KMS-11 (cell line): ENCODE measurements around the gene SLC10A7.

Experiments used
- H2AFZ ChIP-seq: fragments of 200-600 bp; sonication (generic); 2 replicates; pipeline ENCODE4 v1.6.1; 2016; ENCODE audit warnings: antibody characterized with exemption, mixed run types, low read depth
- H3K27ac ChIP-seq: fragments of 200-600 bp; sonication (generic); 2 replicates; pipeline ENCODE4 v1.6.1; 2016; ENCODE audit warnings: mild to moderate bottlenecking, mixed run types
- H3K27me3 ChIP-seq: fragments of 200-600 bp; sonication (generic); 2 replicates; pipeline ENCODE4 v1.6.1; 2017; ENCODE audit warnings: mild to moderate bottlenecking, low read depth, mixed run types, moderate library complexity; ENCODE audit not compliant: insufficient read depth
- H3K36me3 ChIP-seq: fragments of 200-600 bp; sonication (generic); 2 replicates; pipeline ENCODE4 v1.6.1; 2017; ENCODE audit warnings: mild to moderate bottlenecking, mixed run types; ENCODE audit not compliant: insufficient read depth
- H3K4me1 ChIP-seq: fragments of 200-600 bp; sonication (generic); 2 replicates; pipeline ENCODE4 v1.6.1; 2016; ENCODE audit warnings: mild to moderate bottlenecking, low read depth, mixed run types; ENCODE audit not compliant: poor library complexity, severe bottlenecking
- H3K4me2 ChIP-seq: fragments of 200-600 bp; sonication (generic); 2 replicates; pipeline ENCODE4 v1.7.0; 2016; ENCODE audit warnings: mild to moderate bottlenecking, mixed run types
- H3K4me3 ChIP-seq: fragments of 200-600 bp; sonication (generic); IDR thresholded peaks from 2 replicates; pipeline ENCODE4 v1.6.1; 2017; ENCODE audit warnings: low read depth, low read length, mixed read lengths; ENCODE audit not compliant: insufficient read depth
- H3K79me2 ChIP-seq: fragments of 200-600 bp; sonication (generic); 2 replicates; pipeline ENCODE4 v1.6.1; 2016; ENCODE audit warnings: low read depth, mixed run types; ENCODE audit not compliant: insufficient read depth
- H3K9ac ChIP-seq: fragments of 200-600 bp; sonication (generic); 2 replicates; pipeline ENCODE4 v1.6.1; 2016; ENCODE audit warnings: mild to moderate bottlenecking, mixed run types
- H4K20me1 ChIP-seq: fragments of 200-600 bp; sonication (generic); 2 replicates; pipeline ENCODE4 v1.6.1; 2016; ENCODE audit warnings: mild to moderate bottlenecking, mixed run types; ENCODE audit not compliant: insufficient read depth
- TF ChIP-seq, protein P1 (sequence below): fragments of 200-600 bp; sonication (generic); conservative IDR thresholded peaks from 2 replicates; pipeline ENCODE4 v1.6.1; 2017; ENCODE audit warnings: low read depth, mild to moderate bottlenecking, antibody characterized with exemption, low read length, moderate library complexity, mixed read lengths

SLC10A7 gene

DNA sequence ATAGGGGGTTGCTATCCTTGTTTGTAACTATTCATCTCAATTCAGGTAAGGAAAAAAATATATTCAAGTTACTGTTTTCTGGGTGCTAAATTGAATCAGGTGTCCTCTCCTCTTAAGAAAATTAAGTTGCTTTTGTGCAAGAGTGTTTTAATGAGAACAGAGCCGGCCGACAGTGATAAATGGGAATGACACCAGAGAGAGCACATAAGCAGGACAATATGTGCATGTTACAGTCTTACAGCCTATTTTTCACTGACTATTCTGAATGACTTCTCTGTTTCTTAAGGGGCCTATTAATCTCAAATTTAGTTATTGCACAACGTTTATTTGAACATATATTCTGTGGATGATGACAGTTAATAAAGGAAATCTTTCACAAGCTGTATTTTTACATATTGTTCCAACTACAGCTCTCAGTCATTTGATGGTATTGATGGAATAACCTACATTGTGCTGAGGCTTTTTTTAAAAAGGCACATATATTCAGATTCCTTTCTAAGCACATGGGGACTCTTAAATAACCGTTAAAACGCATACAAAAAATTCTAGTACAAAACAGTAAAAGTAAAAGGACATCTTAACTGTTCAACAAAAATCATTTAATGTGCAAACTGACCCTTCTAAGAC lies 68.4 kb downstream of the SLC10A7 start:
- Histone ChIP-seq H3K4me2 (no peak overlapping the region), H3K36me3 (no peaks in the 10 kb centered on the region), H3K4me3 (no peak overlapping the region), H4K20me1 (no peaks in the 10 kb centered on the region), H3K9ac (no peak overlapping the region), H2AFZ (no peak overlapping the region), H3K4me1 (peaks cover 22% of the 10 kb centered on the region), H3K27me3 (no peaks in the 10 kb centered on the region), H3K27ac (no peak overlapping the region), H3K79me2 (no peaks in the 10 kb centered on the region)
- TF ChIP-seq, protein P1, sequence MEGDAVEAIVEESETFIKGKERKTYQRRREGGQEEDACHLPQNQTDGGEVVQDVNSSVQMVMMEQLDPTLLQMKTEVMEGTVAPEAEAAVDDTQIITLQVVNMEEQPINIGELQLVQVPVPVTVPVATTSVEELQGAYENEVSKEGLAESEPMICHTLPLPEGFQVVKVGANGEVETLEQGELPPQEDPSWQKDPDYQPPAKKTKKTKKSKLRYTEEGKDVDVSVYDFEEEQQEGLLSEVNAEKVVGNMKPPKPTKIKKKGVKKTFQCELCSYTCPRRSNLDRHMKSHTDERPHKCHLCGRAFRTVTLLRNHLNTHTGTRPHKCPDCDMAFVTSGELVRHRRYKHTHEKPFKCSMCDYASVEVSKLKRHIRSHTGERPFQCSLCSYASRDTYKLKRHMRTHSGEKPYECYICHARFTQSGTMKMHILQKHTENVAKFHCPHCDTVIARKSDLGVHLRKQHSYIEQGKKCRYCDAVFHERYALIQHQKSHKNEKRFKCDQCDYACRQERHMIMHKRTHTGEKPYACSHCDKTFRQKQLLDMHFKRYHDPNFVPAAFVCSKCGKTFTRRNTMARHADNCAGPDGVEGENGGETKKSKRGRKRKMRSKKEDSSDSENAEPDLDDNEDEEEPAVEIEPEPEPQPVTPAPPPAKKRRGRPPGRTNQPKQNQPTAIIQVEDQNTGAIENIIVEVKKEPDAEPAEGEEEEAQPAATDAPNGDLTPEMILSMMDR, result no peak

- Histone ChIP-seq H3K4me2 (peak overlapping the region; percentile 14; the same call in 1 of the 2 replicates), H3K27ac (peak overlapping the region; percentile 23), H3K4me1 (peaks cover 16% of the 10 kb centered on the region), H3K4me3 (no peak overlapping the region), H3K9ac (no peak overlapping the region), H3K79me2 (no peaks in the 10 kb centered on the region), H2AFZ (no peak overlapping the region), H4K20me1 (no peaks in the 10 kb centered on the region), H3K36me3 (no peaks in the 10 kb centered on the region), H3K27me3 (no peaks in the 10 kb centered on the region)
- TF ChIP-seq, protein P1, result no peak
Observed at GRCh38 chr4:146450524-146450923, 71.2 kb downstream of the SLC10A7 start.

GRCh38 chr4:146446555-146446954 lies 75.2 kb downstream of the SLC10A7 start:
- Histone ChIP-seq H4K20me1 (no peaks in the 10 kb centered on the region), H3K79me2 (no peaks in the 10 kb centered on the region), H3K4me3 (no peak overlapping the region), H3K9ac (no peak overlapping the region), H3K27me3 (no peaks in the 10 kb centered on the region), H3K27ac (no peak overlapping the region), H3K4me1 (peaks cover 16% of the 10 kb centered on the region), H2AFZ (no peak overlapping the region), H3K36me3 (no peaks in the 10 kb centered on the region), H3K4me2 (no peak overlapping the region)
- TF ChIP-seq, protein P1, result no peak

DNA sequence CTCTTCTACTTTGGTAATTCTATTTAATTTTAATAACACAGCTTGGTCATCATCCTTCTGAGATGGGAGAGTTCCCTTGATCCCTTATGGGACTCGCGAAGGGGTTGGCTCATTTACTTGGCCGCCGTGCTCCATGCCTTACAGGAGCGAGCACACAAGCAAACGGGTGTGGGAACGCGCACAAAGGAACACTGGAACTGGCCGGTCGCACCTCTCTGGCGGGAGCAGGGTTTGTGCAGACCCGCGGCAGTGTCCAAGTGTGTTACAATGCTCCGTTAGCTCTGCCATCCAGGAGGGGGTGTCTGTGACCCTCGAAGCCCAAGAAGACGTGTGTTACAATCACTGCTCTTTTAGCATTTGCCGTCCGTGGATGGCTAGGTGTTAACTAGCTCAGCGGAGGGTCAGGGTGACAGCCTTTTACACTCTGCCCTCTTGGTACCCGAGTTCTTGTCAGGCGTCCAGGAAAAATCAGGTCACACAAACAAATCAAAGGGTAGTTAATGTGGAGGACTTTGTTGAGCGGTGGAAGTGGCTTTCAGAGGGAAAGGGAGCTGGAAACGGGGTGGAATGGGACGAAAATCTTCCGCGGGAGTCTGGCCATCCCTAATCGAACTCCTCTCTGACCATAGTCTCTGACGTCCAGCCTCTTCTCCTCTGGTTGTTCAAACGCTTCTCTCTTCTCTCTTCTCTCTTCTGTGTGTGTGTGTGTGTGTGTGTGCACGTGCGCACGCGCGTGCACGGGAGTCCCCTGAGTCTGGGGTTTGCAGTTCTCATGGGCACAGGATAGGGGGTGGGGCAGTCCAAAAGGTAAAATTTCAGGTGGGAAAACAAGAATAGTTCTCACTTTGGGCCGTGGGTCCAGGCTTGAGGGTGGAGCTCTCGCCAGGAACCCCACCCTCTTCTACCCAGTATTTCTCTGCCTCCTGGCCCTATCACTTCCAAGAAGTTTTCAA lies 76.3 kb downstream of the SLC10A7 start:
- Histone ChIP-seq H2AFZ (no peak overlapping the region), H3K4me2 (no peak overlapping the region), H3K79me2 (no peaks in the 10 kb centered on the region), H3K27ac (no peak overlapping the region), H3K9ac (no peak overlapping the region), H3K4me1 (peaks cover 9% of the 10 kb centered on the region), H3K36me3 (no peaks in the 10 kb centered on the region), H3K4me3 (no peak overlapping the region), H3K27me3 (no peaks in the 10 kb centered on the region), H4K20me1 (no peaks in the 10 kb centered on the region)
- TF ChIP-seq, protein P1, result no peak
